Activated CD8-positive, alpha-beta memory T cell treated with anti-CD3 and anti-CD28 coated beads, Interleukin-2, amount 50 U/mL, for 1 hour (primary cell): ENCODE data around the gene TRIM65.
"Not testable (repeated sequence)": the region's sequence is repeated elsewhere in the genome, so short reads cannot be mapped to it uniquely, and the experiment has no call there.

Source experiments
- DNase-seq: peaks from one replicate; pipeline ENCODE4 v3.0.0-alpha.2; 2020; ENCODE audit errors: extremely low read depth

TRIM65 gene

GRCh38 chr17:75876190-75876937 is 20.4 kb downstream of the TRIM65 start:
- DNase-seq = peak; percentile 66

DNA sequence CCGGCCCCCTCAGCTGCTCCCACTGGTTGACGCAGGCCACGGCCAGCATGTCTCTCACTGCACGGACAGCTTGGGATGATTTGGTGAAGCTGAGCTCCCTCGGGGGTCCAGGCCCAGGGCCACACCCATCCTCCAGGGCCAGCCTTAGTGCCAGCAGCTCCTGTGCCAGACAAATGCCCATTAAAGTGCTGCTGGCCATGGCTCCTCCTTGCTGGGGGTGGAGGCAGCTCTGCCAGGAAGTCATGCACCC is 20.9 kb downstream of the TRIM65 start:
- no peak for DNase-seq

DNA sequence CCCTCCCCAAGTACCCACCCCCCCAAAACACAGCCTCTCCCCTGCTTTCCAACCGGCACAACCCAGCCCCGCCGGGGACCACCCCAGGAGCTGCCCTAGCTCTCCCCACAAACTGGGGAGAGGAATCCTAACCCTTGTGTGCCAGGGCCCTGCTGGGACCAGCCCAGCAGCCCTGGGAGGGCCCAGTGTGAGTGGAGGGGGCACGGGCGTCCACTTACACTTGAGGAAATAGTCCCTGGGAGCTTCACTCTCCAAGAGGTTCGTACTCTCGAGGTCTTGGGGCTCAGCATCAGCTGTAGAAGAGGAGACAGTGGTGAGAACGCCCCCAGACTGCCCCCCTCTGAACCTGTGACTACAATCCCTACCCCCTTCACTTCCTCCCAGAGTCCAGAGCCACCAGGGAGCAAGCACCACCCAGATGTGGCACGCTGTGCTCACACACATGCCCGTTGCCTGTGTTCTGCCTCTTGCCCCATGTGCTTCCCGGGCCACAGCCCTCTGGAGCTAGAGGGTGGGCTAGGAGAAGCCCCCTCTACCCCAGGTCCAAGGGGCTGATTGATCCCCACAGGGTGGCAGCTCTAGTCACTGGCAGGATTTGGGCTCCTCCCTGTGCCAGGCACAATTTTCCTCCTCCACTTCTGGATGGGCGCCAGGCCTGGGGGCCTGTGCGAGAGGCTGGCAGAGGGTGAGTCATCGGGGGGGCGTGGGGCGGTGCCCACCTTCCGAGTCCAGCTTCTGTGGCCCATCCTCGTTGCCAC is 21.4 kb downstream of the TRIM65 start:
- DNase-seq = no peak

DNA sequence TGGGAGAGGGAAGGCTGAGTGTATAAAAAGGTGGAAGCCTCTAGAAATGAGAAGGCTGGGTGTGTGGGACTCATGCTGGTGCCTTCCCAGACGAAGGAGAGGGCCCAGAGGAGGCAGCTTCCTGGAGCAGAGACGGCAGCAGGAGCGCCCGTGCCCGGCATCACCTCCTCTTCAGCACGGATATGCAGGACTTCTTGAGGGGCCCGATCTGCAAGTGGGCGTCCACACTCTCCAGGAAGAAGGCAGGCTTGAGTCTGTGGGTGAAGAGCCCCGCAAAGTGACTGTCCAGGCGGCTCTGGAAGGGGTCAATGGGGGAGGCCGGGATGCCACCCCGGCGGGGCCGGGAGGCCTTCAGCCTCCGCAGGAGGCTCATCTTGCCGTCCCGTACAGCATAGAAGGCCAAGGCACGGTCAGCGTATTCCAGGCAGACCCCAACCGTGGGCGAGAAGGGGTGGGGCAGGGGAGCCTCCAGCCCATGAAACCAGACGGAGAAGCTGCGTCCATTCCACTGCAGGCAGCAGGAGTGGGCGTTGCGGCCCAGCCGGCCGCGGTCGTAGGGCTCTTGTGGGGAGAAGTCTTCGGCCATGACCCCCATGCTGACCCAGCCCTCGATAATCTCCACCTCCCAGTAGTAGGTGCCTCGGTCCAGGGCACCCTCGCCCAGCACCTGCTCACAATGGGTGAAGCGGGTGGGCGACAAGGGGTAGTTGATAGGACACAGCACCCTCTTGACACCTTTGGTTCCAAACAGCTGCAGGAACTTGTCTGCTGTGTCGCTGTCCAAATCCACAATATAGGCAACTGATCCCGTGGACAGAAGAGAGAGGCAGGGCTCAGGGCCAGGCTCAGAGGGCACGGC is 22.2 kb downstream of the TRIM65 start:
- DNase-seq = no peak

DNA sequence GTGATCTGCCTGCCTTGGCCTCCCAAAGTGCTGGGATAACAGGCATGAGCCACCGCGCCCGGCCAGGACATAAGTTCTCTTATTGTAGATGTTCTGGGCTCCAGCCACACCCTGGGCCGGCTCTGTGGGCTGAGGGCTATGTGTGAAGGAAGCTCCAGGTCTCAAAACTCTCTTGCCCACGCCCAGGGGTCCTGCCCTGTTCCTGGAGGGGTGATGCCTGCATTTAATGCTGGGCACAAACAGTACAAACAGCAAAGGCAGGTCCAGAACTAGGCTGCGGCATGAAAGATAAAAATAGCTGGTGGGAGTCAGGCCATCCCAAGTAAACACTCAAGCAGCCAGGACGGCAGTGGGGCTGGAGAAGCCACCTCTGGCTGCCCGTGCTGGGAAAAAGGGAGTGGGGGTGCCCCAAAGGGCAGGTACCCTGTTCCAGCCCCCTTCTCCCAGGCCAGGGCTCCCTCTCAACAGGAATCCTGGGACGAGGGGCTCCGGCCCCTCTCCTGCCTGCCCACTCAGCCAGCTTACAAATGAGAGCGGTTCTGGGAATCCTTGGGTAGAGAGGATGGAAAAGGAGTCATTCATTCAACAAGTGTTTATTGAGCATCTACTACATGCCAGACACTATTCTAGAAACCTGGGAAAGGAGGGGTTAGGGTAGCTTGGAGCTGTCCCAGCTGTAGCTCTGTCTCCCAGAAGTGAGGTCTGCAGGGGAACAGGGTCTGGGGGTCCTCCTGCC is 23.0 kb downstream of the TRIM65 start:
- no peak for DNase-seq

DNA sequence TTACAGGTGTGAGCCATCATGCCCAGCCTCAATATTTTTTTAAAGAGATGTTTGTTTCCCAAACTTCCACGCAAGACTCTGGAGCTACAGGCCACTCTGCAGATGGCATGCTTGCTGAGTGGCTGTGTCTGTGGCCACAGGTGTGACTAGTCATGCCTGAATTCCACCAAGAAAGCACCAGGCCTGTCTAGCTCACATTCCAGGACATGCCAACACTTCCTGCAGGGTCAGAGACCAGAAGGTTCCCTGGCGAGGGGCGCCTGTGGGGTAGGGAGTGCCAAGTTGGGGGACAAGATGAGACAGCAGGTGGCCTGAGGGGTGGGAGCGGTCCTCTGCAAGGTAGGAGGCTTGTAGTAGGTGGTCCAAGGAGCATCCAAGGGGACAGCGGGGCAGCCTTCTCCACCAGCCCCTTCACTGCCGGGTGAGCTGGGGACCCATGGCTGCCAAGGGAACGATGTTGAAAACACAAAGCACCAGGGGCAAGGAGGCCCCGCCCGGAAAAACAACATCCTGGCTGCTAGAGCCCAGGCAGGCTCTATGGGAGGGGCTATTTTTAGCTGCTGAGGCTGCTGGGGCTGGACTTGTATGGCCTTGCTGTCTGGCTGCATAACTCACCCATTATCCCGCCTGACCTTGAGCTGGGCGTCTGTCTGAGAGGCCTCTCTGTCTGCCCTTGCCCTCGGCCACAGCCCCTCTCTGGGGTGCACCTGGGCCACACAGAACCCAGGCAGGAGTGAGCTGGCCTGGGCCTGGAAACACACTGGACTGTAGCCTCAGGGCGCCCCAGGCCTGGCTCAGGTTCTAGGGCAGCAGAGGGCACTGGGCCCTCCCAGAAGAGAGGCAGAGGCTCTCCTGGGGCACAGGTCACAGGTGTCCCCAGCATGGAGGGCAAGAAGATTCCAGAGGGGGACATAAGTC is 24.1 kb downstream of the TRIM65 start:
- DNase-seq = no peak

DNA sequence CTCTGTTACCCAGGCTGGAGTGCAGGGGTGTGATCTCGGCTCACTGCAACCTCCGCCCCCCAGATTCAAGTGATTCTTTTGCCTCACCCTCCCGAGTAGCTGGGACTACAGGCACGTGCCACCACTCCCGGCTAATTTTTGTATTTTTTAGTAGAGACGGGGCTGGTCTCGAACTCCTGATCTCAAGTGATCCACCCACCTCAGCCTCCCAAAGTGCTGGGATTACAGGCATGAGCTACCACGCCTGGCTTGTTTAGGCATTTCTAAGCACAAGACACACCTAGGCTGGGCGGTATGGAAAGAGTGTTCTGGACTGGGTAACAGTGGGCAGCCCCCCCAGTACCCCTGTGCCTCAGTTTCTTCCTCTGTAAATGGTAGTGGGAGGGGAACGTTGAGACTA is 26.5 kb downstream of the TRIM65 start:
- DNase-seq = not testable (repeated sequence)

DNA sequence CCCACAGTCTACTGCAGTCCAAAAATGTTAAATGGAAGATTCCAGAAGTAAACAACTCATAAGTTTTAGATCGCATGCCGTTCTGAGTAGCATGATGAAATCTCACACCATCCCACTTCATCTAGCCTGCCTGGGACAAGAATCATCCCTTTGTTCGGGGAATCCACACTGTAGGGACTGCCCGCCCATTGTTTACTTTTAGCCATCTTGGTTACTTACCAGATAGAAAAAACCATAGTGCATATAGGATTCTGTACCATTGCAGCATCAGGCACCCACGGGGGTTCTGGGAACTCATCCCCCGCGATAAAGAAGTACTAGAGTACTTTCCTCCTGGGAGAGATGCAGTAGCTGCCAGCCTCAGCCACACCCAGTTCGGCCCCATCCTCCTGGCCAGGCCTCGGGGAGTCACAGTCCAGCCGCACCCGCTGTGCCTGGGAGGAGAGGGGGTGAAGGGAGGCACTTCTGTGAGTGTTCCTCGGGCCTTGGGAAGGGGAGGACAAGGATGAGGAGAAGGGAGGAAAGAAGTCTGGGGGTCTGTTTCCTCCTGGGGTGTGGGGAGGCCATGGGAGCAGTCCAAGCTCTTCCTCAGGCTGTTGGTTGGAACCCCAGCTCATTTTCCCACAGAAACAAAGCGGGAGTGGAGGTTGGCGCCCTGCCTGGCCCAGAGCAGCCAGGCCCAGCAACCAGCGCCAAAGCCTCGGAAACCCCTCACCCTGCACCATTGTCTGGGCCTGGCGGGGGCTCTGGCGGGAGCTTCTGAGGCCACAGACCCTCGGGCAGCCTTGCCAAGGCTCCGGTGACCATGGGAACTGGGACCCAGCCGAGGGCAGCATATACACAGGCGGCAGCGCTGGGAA is 27.2 kb downstream of the TRIM65 start:
- no peak for DNase-seq

- DNase-seq = not testable (repeated sequence)
These were observed 27.9 kb downstream of the TRIM65 start for GRCh38 chr17:75868730-75869281.

DNA sequence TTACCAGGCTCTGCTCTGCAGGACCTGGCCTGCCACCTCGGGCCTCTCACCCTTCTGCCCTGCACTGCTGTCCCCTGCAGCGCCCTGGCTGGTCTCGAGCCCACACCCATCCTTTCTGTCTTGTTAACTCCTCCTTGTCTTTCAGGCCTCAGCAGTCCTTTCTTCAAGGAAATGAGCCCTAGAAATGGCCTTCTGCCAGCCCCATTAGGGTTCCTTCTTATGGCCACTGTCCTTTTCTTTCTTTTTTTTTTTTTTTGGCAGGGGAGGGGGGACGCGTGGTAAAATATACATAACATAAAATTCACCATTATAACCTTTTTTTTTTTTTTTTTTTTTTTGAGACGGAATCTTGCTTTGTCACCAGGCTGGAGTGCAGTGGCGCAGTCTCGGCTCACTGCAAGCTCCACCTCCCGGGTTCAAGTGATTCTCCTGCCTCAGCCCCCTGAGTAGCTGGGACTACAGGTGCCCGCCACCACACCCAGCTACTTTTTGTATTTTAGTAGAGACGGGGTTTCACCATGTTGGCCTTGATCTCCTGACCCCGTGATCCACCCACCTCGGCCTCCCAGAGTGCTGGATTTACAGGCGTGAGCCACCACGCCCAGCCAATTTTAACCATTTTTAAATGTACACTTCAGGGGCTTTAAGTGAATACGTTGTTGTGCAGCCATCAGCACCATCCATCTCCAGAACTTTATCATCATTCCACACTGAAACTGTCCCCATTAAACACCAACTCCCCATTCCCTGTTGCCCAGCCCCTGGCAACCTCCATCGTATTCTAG is 31.2 kb downstream of the TRIM65 start:
- DNase-seq = not testable (repeated sequence)

GRCh38 chr17:75864887-75865286 is 31.9 kb downstream of the TRIM65 start:
- DNase-seq = not testable (repeated sequence)

- DNase-seq = no peak
These were observed 32.3 kb downstream of the TRIM65 start for GRCh38 chr17:75864448-75864871.

GRCh38 chr17:75861927-75862317 is 34.8 kb downstream of the TRIM65 start:
- no peak for DNase-seq

DNA sequence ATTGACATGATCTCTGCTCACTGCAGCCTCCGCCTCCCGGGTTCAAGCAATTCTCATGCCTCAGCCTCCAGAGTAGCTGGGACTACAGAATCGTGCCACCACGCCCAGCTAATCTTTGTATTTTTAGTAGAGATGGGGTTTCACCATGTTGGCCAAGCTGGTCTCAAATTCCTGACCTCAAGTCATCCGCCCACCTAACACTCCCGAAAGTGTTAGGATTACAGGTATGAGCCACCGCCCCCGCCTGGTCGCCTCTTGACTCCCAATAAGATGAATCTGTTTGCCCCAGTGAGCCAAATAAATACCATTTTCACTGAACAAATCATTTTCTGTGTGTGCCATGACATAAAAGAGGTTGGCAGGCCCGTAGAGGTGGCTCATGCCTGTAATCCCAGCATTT is 37.4 kb downstream of the TRIM65 start:
- not testable (repeated sequence) for DNase-seq

DNA sequence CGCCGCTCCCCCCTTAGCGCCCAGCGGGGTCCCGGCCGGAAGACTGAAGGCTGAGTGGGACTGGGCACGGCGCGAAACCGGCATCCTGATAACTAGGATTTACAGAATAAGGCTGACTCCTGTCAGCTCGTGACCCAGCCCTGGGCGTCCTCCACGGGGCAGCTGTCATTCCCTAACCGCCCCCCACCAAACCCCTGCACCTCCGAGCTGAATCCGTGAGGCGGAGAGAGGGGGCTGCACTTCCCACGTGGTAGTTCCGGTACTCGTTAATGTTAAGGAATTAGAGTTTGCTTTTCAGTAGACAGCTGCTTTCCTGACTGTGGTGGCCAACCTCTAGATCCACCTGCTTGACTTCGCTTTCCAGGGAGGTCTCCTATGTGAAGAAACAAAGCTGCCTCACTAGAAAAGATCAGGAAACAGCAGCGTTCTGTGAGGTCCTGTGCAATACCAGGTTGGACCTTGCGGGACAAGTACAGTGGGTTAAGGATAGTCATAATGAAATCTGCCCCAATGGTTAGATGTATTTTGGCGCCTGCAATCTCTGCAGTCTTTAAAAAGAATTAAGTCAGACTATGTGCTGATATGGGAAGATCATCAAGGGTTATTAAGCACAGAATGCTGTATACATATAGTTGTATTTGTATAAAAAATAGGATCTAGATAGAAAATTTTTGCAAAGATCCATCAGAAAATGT is 40.5 kb downstream of the TRIM65 start:
- DNase-seq = no peak

DNA sequence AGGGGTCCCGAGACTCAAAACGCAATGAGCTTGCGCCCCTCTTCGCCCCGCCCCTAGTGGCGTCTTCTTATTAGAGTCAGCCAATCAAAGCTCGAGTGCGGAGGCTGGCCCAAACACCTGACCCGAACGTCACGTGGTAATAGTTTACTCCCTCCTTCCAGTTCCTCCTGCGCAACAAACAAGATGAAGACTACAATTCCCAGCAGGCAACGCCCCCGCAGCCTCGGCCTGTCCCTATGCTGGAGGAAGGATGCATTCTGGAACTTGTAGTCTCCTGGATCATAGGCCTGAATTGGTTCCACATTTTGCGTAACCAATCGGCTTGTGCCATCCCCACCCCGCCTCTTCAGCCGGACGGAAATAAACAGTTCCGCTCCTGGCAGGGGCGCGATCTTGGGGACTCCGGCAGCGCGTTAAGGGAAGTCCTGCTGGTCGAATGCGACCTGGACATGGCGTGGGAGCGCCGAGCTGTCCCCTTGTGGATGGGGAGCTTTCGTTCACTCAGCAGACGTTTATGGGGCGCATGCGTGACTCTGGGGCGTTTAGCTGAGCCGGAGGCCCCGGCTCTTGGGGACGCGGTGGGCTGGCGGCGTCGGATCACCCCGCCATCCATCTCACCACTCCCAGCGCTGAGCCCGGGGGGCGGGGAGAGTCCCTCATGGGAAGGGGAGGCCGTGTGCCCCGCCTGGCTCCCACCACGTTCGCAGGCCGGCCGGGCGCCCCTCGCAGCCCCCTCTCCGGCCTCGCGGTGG is 41.3 kb downstream of the TRIM65 start, which contains the start of gene WBP2:
Gene WBP2 (minus strand): TSS at position 26 of the 752 bp plus-strand sequence. CDS start 38 bp downstream, outside the sequence.
- peak; percentile 98 for DNase-seq

GRCh38 chr17:75854881-75855309 is 41.9 kb downstream of the TRIM65 start:
- DNase-seq = peak; percentile 31
